Measurements from ENCODE around the gene MGRN1.

DNA sequence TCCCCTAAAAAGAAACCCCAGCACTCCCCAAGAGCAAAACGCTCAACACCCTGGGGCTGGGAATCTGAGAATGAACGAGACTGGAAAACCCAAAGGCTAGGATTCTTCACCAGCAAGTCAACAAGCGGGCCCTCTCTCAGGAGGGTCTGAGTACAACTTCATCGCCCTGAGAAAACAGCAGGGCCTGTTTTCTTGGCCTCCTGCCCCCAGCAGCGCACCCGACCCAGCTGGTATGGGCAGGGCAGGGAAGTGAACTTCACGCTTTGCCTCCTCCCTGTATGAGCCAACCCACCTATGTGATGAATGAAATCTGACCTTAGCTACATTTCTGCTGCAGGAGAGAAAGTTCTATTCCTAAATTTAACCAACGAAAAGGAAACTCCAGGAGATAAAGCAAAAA lies 79.9 kb downstream of the MGRN1 start:
- no peak for TF ChIP-seq POLR2A (IDR thresholded peaks at IDR 0.05)
- TF ChIP-seq POLR2AphosphoS5 (IDR thresholded peaks at IDR 0.05) = no peak
- TF ChIP-seq, protein P1, sequence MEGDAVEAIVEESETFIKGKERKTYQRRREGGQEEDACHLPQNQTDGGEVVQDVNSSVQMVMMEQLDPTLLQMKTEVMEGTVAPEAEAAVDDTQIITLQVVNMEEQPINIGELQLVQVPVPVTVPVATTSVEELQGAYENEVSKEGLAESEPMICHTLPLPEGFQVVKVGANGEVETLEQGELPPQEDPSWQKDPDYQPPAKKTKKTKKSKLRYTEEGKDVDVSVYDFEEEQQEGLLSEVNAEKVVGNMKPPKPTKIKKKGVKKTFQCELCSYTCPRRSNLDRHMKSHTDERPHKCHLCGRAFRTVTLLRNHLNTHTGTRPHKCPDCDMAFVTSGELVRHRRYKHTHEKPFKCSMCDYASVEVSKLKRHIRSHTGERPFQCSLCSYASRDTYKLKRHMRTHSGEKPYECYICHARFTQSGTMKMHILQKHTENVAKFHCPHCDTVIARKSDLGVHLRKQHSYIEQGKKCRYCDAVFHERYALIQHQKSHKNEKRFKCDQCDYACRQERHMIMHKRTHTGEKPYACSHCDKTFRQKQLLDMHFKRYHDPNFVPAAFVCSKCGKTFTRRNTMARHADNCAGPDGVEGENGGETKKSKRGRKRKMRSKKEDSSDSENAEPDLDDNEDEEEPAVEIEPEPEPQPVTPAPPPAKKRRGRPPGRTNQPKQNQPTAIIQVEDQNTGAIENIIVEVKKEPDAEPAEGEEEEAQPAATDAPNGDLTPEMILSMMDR (IDR thresholded peaks at IDR 0.05) = no peak
